ENCODE measurements around the gene PLCB4. TPM values are rescaled to one million over a fixed set of nuclear protein-coding genes. Genes with fewer than 3 reads are reported as not detected.
A peak's percentile ranks its signal among the peaks of the same experiment; 100 is the strongest.

PLCB4 gene
- polyA plus RNA-seq, 4 donors = 13.5 to 15.1 (median 14.4) TPM

DNA sequence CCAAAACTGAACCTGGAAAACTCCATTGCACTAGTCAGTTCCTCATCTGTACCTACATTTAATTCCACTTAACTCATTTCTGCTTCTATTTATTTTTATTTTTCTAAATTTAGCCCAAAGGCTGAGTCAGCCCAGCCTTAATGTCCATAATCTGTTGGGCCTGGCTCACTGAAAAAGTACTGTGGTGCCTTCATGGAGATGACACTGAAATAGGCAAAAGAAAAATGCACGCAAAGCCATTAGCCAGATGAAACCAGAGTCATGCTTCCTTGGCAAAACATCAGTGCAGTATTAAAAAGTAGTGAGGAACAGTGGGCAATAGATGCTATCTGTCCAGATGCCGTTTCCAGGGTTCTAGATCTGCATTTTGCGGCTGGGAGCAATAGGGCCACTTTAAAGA, 14.7 kb upstream of the PLCB4 start:
- no peak for DNase-seq (ENCODE audit: low read depth in 4 of 4, low spot score in 2 of 4)

DNA sequence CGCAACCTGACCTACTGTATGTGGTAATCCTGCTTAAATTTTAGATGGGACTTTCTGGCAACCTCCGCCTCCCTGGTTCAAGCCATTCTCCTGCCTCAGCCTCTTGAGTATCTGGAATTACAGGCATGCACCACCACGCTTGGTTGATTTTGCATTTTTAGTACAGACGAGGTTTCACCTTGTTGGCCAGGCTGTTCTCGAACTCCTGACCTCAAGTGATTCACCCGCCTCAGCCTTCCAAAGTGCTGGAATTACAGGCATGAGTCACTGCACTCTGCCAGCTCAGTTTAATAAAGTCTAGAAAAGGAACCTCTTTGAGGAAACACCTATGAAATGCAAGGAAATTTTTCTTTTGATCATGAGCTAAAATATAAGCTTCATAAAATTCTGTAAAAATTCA, 9.0 kb upstream of the PLCB4 start:
- no peak for DNase-seq (ENCODE audit: low read depth in 4 of 4, low spot score in 2 of 4)

DNA sequence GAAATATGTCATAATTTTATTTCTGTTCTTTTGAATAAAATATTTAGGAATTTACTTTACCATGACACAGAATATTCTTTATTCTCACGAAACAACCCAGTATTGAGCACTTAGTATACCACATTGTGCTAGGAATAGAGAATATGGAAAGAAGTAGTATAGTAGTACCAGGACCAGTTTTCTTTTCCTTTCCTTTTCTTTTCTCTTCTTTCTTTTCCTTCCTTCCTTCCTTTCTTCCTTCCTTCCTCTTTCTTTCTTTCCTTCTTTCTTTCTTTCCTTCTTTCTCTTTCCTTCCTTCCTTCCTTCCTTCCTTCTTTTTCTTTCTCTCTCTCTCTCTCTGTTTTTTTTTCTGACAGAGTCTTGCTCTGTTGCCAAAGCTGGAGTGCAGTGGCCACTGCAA, 7.5 kb upstream of the PLCB4 start:
- DNase-seq (ENCODE audit: low read depth in 4 of 4, low spot score in 2 of 4) = no peak

DNA sequence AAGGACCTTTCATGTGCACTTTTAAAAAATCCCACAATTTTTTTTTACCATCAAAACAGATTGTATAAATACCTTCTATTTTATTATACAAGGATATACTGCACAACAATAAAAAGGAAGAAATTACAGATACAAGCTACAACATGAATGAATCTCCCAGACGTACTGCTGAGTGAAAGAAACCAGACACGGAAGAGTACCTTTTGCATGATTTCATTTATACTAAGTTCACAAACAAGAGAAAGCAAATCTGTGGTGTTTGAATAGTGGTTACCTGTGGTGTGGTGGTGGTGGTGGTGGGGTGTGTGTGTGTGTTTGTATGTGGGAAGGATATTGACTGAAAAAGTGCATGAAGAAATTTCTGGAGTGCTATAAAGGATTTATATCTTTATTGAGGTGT, 6.8 kb upstream of the PLCB4 start:
- DNase-seq (ENCODE audit: low read depth in 4 of 4, low spot score in 2 of 4) = no peak

DNA sequence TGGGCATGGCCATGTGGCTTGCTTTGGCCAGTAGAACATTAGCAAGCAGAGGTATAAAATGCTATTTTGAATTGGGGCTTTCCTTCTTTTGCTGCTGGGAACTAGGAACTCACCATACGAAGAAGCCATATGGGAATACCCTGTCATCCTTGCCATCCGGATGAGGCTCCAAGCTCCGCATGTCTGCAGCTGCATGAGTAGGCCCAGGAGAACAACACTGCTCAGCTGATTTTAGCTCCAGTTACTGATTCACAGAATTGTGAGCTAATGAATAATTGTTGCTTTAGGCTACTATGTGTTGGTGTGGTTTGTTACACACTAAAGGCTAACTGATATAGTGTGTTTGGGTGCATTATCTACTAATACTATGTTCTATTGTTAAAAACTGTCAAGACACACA, 2.7 kb upstream of the PLCB4 start:
- peak in 2 of 4 donors; percentile 11 to 33 for DNase-seq (ENCODE audit: low read depth in 4 of 4, low spot score in 2 of 4)

DNA sequence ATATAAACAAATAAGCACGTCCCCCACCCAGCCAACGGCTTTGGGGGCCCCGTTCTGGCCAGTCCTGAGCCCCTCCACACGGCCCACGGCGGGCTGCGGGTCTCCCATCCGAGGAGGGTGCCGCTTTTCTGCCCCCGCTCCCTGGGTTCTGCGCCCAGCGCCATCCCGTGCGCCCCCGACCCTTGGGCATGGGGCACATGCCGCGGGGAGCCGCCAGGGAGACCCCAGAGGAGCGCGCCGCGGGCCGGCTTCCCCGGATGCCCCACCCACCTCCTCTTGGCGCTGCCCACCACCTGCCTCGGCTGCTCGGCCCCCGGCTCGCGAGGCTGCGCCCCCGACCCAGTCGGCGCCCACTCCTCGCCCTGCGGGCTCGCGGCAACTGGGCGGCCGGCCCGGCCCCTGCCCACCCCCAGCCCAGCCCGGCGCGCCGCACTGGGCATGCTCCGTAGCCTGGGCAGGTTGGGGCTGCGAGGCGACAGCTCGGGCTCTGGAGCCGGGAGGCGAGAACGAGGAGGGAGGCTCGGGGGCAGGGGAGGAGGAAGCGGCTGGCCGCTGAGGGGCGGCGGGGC, 570 bp upstream of the PLCB4 start:
- DNase-seq (ENCODE audit: low read depth in 4 of 4, low spot score in 2 of 4) = peak in 3 of 4 donors; percentile 30 to 36 (median 33)

DNA sequence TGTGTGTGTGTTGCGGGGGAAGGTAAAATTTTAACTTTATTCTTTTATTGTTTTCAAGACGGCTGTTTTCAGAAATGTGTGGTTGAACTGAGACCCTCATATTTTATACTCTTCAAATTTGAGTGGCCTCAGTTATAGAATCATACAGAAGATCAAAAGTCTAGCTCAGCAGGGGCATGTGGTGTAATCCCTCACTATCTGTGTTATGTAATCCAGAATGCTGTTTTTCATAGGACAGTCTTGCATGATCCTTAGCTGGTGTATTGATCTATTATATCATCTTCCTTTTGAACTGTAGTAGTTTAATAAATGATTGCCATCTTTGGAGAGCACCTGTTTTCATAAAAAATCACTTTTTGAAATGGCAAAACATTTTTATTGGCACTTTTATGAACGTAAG, 1.4 kb downstream of the PLCB4 start:
- no peak for DNase-seq (ENCODE audit: low read depth in 4 of 4, low spot score in 2 of 4)

DNA sequence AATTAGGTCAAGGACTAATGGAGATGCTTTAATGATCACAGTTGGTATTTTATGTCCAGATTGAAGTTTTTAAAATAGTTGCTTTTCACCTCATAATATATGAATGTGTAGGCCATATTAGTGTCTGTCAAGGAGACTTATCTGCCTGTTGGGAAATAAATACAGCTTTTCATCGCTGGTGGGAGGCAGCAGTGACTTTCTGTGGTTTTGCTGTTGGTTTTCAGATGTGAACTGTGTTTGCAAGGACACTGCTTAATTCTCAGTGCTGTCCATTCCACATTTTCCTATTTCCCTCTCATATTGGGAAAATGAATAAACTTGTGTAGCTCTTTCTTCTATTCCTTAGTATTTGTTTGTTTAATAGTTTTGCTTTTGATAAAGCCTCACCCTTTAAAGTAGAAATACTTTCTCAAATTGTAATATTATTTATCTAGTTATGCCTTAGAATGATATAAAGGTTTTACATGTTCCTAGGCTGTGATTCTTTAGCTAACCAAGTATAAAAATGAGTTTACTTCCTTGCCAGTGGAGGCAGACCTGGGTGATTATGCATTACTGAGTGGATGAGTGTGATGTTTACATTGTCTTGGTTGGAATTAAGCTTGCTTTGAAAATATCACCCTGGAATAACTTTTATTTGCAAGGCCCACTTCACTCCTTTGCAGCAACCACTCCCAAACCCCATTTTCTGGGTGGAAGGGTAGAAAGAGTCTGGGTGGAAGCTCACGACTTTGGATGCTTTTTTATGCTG, 3.3 kb downstream of the PLCB4 start:
- DNase-seq (ENCODE audit: low read depth in 4 of 4, low spot score in 2 of 4) = no peak

DNA sequence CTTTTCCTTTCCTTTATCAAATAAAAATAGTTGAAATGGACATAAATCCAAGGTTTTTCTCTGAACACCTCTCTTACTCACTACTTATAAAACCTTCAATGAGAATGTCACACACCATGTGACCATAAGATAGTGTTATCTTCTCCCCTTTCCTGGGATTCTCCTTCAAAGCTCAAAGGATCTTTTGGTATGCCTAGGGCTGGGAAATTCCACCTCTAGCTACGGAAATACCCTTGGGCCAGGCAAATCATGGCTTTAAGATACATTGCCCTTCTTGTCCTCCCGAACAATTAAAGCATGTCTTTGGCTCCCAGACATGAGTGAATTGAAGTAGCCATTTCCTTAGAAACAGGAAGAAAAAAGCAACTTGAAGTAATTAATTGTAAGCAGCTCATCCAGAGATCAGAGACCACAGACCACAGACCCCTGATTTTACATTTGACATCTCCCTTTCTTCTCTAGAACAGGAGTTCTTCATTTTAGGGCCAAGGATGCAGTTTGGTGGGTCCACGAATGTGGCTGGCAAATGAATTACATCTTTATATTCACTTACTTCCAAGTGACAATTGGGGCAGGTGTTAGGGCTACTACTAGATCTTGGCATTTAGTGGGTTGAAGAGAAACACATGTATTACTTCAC, 4.1 kb downstream of the PLCB4 start:
- no peak for DNase-seq (ENCODE audit: low read depth in 4 of 4, low spot score in 2 of 4)

DNA sequence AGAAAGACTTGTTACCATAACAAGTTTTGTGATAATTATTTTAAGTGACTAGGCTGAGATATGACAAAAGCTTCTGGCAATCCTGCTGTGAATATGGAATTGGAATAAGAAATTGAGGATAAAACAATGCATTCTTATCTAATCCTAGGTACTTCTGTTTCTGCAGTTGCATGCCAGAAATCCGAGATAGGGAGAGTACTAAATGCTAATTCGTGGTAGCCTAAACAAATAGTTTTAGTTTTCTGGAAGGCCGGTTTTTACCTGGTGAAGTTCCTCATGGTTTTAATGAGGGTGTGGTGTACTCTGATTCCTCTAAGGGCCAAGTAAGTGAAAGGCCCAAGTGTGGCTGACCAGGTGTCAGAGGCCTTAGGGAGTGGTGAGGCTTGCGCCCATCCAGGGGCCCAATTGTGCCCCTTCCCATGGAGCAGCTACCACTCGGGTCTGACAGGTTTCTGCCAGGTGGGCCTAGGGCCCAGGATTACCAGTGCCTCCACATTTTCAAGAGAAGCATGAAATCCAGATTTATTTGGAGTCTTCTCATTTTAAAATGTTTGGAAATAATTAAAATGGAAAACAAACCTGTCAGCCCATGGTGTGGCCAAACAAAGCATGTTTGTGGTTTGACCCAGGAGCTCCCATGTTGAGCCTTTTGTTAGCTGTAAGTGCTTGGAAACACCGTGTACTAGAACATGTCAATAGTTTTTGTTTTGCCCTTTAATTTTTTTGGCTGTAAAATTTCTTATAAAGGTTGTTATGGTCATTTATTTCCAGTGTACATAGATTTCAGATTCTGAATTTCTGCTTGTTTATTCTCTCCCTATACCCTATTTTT, 6.6 kb downstream of the PLCB4 start:
- no peak for DNase-seq (ENCODE audit: low read depth in 4 of 4, low spot score in 2 of 4)

DNA sequence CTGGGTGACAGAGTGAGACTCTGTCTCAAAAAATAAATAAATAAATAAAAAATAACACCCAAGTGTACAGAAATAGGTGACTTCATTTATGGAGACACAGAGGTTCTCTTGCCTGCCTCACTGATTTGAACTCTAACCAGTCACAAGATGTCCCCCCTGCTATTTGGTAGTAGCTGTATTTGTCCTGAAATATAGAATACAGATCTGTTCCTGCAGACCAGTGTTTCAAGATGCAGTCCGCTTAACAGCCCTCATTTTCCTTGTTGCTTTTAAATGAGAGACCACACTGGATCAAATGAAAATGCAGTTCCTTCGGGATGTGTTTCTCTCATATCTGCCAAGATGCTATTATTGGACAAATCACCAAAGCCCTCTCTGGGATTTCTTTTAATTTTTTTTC, 7.6 kb downstream of the PLCB4 start:
- DNase-seq (ENCODE audit: low read depth in 4 of 4, low spot score in 2 of 4) = no peak

DNA sequence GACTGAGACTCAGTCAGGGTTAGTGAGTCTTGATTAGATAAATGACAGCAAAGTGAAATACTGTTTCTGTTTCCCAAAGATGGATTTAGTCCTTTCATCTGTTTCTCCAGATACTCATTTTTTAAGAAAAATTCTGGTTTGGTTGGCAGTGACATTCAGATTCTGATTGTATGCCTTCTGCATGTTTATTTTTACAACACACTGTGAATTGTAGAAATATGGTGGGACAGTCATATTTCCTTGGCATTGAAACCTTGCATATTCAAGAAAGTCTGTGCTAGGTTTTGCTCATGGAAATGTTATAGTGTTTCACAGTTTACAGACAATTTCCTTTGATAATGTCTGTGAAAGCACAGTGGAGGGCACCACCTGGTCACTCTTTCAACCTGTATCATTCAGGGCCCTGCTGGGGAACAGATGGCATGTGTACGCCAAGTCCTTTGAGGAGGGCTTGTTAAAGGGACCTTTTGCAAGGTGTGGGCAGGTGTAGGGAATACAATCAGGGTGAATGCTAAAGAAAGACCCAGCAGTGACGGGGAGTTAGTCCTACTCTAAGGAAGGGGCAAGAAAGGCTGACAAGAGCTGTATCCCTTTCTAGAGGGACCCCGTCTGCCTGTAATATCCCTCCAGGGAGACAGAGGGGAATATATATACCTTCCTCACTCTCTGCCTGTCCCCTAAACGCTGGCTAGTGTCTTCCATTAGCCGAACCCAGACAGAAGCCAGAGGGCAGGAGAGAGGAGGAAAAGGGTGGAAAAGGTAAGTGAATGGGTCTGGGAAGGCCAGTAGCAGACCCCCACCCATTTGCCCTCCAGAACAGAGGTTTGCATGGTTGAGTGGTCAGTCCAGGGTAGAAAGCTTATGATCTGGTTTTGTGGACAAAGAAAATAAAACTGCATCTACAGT, 10.2 kb downstream of the PLCB4 start:
- DNase-seq (ENCODE audit: low read depth in 4 of 4, low spot score in 2 of 4) = no peak

DNA sequence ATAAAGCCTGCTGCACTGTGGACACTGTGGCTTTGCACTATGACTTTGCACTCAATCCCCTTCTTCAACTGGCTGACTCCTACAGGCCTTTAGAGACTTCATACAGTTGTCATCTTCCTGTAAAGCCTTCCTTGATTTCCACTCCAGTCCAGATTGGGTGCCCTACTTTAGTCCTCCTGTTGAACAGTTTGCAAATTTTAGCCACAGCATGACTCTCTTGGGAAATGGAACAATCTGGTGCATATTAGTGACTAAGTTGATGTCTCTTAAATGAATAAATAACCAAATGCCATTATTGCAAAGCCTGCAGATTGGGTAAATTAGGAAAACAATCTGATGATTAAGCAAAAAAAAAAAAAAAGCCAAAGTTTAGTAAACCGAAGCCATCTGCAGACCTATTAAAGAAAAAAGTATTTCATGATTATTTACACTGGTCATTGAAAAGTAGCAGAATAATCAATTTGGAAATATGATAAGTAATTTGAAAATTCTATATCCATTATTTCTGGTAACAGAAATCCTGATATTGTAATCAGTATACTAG, 12.6 kb downstream of the PLCB4 start:
- DNase-seq (ENCODE audit: low read depth in 4 of 4, low spot score in 2 of 4) = no peak

DNA sequence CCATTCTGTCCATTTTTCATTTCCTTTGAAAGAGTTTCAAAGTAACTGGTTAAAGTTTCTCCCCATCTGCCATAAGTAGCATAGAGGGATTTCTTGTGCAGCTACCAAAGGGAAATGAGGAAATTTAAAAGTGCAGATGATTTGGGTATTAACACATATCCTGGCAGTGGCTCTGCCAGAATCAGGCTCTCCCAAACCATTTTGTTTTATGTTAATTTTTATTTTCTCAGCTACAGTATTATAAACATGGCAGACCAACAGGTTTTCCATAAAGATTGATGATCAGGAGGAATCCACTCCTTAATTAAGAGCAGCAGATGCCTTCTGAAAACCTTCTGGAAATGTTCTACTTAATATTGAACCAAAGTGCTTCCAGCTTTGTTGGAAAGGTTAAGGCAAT, 13.9 kb downstream of the PLCB4 start:
- DNase-seq (ENCODE audit: low read depth in 4 of 4, low spot score in 2 of 4) = no peak

DNA sequence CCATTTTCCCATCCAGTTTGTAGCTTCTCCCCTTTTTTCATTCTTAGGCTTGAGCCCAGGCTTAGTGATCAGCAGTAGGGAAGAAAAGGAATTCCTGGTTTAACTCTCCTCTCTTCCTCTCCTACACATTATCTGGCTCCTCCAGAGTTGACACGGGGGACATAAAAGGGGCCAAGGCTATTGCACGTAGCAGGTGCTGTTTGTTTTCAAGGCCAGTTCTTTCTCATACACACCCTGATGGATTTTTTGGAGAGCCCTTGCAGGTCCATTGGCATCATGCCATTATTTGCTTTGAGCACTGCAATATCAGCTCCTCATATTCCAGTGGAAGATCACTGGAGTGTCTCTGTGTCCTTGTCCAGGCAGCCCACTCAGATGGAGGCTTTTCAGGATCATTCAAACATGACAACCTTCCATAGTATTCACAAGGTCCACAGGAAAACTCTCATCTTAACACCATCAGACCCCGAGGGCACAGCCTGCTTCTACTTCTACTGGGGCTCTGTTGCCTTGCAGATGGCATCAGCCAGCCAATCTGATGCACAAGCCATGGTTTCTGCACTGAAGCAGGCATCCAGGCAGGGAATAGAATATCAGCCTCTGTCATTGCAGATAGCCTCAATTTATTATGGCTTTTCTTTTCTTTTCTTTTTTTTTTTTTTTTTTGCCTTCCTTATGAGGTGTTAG, 18.8 kb downstream of the PLCB4 start:
- DNase-seq (ENCODE audit: low read depth in 4 of 4, low spot score in 2 of 4) = no peak

DNA sequence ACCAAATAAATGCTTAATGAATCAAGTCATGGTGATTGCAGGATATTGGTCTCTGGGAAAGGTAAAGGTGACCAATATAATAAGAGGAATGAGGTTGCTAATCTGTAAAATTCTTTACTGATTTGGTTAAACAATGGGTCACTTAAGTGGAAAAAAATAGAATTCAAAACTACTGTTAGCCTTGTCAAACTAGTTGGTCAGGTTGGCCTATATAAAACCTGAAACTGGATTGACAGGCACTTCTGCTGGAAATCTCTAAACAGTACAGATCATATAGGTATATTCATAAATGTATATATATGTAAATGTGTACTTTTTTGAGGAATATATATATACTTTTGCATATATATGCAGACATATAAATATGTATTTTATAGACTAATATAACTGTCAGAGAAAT, 19.7 kb downstream of the PLCB4 start:
- no peak for DNase-seq (ENCODE audit: low read depth in 4 of 4, low spot score in 2 of 4)

DNA sequence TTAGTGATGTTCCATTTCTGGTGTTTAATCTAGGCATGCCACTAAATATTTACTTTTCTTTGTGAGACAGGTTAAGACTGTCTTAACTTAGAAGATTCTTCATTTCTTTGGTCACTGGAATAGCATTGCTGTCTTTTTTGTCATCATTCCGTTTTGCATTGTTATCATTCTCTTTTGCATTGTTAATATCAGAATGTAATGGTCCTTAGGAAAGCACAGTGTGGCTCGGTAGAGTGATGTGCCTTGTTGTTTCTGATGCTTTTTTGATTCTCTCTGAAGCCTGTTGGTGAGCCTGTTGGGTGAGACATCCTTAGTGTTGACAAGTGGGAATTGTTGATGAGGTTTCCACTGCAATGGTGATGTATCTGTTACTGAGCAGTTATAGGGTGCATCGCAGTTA, 23.2 kb downstream of the PLCB4 start:
- DNase-seq (ENCODE audit: low read depth in 4 of 4, low spot score in 2 of 4) = no peak

DNA sequence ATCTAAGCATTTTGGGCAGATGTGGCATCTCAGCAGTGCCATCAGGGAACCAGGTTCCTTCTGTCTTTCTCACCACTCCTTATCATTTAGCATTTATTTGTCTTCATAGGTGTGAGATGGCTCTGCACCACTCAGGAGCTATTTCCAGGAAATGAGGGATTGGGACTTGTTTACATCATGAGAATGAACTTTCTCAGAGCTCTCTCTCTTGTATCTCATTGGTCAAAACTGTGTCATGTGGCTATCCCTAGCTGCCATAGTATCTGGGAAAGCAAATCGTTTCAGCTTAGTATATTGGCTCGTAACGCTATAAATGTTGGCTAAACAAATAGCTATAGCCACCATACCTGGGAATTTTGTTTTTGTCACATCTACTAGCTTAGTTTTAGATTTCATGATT, 23.8 kb downstream of the PLCB4 start:
- no peak for DNase-seq (ENCODE audit: low read depth in 4 of 4, low spot score in 2 of 4)

DNA sequence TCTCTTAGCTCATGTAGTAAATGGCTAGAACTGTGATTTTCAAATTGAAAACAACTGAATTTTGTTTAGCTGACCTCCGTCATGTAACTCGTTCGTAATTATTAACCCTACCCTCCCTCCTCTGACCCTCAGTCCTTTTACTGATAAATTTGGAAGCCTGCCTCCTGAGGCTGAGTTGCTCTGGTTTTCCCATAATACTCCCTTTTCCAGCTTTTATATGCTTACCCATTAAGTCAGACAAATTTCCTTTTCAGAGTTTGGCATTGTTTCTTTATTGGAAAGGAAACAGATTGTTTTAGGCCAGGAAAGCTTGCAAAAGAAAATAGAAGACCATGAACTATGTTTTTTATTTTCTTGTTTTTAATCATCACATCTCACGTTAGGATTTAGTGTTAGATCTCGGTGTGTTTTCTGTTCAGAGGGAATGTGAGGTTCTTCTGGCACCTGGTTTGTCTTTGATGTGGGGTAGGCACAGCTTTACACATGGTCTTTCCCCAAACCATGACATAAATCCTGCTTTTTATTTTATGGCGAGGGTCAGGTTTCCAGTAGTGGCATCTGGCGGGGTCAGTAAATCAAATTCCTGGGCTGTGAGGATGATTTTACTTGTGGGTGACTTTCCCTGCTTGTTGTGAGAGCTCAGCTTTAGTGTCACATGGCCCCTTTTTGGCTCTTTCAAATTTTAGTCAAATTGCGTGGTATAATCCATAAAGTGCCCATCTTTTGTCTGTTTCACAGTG, 24.5 kb downstream of the PLCB4 start:
- peak; percentile 20 to 60 (median 47) for DNase-seq (ENCODE audit: low read depth in 4 of 4, low spot score in 2 of 4)
